Activated CD4-positive, CD25-positive, alpha-beta regulatory T cell treated with anti-CD3 and anti-CD28 coated beads, Interleukin-2, amount 50 U/mL, for 16 hours (primary cell): ENCODE measurements around the gene ANXA8.

Source experiments
- DNase-seq: peaks from one replicate; pipeline ENCODE4 v3.0.0-alpha.2; 2020; ENCODE audit warnings: low read depth, low spot score

ANXA8 gene

DNA sequence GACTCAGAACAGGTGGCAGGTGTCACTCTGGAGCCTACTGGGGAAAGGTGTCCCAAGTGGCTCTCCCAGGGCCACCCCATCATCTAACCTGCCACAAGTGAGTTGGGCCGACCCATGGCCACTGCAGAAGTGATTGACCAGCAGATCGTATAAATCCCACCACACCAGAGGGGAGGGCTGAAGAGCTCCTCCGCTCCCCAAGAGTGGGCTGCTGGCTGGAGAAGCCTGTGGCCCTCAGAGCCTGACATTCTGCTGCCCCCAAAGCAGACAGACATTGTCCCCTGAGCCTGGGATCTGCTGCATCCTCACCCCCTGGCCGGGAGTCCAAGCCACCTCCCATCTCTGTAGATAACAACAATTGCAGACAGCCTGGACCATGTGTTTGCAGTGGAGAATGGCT, 36.7 kb downstream of the ANXA8 start:
- no peak for DNase-seq

DNA sequence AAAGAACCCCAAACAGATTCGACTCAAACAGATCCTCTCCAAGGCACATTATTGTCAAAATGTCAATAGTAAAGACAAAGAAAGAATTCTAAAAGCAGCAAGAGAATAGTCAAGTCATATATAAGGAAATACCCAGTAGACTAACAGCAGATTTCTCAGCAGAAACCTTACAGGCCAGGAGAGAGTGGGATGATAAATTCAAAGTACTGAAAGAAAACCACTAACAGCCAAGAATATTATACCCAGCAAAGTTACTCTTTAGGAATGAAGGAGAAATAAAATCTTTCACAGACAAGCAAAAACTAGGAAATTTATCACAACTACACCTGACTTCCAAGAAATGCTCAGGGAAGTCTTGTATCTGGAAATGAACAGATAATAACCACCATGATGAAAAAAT, 38.2 kb downstream of the ANXA8 start:
- DNase-seq: no peak

GRCh38 chr10:47444047-47444446, 39.9 kb downstream of the ANXA8 start:
- no peak for DNase-seq

DNA sequence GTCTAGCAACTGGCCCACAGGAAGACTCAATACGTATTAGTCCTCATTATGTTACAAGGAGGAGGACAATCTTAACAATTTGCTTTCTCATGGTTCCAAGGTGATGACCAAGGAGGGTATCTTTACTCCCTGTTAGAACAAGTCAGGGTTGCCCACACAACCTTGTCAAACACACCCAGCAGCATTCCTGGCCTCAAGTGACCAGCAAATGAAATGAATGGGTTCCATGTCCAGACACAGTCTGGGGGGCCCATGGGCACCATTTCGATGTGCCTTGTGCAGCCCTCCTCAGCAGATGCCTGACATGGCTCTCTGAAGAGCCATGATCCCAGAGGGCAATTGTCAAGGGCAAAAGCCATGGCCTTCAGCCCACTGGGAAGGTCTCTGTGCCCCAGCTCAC, 40.8 kb downstream of the ANXA8 start:
- no peak for DNase-seq

DNA sequence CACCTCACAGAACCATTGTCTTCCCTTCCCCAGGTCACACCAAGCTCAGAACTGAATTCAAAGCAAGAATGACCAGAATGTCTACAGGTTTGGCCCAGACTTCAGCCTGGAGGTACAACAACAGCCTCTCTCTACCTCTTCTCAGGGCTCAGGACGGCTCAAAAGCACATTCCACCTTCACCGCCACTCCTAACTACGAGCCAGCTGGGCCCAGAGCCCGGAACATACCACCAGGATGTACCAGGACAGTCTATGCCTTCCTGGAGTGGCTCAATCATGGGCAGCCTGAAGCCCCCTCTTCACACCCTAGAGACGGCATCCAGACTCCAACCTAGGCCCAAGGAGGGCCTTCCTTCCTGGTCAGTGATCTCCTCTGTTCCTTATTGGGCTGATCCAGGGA, 41.6 kb downstream of the ANXA8 start:
- DNase-seq: no peak

DNA sequence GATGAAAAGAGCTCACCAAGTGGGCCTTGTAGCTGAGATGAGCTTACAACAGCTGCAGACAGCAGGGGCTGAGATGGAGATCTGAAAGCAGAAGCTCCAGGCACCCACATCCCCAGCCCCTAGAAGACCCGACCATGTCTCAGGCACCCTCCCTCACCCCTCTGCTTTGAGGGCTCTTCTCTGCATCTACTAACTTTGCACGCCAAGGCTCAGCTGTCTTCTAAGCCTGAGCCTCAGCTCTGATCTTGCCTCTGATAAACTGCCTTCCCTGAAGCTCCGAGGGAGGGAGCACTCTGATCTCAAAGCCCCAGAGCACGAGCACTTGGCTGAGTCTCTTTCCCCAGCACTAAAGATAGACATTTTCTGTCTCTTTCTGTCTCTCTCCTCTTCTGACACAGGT, 42.0 kb downstream of the ANXA8 start:
- no peak for DNase-seq

DNA sequence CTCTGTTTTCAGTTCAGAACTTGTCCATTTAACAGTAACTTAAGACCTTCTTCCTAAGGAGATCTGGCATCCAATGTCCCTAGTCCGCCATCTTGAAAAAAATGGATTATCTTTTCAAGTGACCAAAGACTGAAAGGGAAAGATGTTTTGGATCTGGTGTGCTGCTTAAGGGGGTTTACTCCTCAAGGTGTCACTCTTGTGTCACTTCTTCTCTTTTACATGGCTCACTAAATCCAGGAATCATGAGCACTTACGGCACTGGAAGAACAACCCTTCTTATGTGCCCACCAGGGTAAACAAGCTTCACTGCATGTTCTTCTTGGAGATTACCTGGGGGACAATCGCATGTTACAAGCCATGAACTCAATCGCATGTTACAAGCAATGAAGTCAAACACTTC, 43.7 kb downstream of the ANXA8 start:
- DNase-seq: no peak

DNA sequence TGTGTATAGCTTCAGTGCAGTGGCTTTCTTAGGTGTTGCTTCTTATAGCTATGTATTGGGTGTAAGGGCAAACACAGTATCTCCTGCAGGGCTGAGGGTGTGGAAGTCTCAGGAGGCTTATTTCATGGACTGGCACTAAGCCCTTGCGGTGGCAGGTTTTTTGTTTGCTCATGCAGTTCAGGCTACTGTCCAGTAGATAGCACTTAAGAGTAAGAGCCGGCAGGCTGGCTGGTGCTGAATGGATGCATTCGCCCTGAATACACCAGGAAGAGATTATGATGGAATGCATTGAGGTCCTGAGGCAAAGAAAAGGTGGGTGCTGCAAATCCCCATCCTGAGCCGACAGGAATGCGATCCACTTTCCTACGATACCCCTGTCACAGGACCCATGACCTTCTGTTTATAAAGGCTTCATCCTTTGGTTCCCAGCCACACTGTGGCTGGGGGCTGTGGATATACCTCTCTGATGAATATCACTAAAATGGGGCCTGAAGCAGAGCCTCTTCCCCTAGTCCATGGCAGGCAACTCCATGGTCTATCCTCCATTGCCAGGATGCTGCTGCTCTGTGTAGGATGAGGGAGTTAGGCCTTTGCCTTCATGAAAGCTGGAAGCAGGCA, 44.9 kb downstream of the ANXA8 start:
- DNase-seq: no peak

DNA sequence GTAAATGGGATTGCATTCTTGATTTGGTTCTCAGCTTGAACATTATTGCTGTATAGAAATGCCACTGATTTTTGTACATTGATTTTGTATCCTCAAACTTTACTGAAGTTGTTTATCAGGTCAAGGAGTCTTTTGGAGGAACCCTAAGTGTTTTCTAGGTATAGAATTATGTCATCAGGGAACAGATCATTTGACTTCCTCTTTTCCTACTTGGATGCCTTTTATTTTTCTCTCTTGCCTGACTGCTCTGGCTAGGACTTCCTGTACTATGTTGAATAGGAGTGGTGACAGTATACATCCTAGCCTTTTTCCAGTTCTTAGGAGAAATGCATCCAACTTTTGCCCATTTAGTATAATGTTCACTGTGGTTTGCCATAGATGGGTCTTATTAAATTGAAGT, 48.8 kb downstream of the ANXA8 start:
- DNase-seq: no peak

GRCh38 chr10:47425813-47426419, 58.0 kb downstream of the ANXA8 start:
- DNase-seq: no peak

- no peak for DNase-seq
Observed at GRCh38 chr10:47424231-47424630, 59.7 kb downstream of the ANXA8 start.

GRCh38 chr10:47423476-47423875, 60.4 kb downstream of the ANXA8 start:
- DNase-seq: no peak

DNA sequence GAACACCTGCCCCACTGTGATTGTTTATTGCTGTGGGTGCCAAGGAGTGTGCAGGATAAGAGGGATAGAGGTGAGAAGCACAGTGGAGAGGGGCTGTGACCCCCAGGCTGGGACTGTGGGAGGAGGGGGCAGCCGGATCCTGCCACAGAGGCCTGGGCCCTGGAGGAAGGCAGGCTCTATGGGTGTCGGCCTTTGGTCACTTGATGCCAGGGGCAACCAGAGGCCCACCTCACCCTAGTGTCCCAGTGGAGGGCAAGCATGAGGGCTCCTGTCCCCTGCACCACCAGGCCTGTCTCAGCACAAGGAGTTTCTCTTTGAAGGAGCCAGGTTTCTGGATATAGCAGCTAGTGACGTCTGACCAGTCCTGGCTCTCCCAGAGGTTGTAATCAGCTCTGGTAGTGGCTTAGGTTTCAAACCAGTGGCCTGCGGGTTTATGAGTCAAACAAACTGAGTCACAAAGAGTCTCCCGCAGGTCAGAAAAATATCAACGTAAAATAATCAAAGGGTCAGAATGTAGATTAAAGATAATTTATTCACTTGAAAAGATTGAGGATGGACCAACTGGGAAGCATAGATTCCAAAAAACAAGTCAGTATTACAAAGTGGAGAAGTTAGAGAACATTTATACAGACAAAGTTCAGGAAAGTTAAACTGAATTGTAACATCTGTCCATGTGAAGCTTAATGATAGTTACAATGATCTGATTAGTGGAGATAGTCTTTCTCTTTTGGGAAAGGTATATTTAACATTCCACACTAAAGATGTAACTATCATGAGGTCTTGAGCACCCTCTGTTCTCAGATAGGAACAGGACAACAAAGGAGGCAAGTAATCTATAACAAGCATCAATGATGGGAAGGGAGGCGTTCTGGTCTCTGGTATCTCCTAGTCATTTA, 62.6 kb downstream of the ANXA8 start:
- no peak for DNase-seq

- no peak for DNase-seq
Observed at GRCh38 chr10:47420305-47421056, 63.4 kb downstream of the ANXA8 start.

GRCh38 chr10:47419421-47419820, 64.5 kb downstream of the ANXA8 start:
- no peak for DNase-seq

GRCh38 chr10:47418966-47419365, 64.9 kb downstream of the ANXA8 start:
- DNase-seq: no peak

DNA sequence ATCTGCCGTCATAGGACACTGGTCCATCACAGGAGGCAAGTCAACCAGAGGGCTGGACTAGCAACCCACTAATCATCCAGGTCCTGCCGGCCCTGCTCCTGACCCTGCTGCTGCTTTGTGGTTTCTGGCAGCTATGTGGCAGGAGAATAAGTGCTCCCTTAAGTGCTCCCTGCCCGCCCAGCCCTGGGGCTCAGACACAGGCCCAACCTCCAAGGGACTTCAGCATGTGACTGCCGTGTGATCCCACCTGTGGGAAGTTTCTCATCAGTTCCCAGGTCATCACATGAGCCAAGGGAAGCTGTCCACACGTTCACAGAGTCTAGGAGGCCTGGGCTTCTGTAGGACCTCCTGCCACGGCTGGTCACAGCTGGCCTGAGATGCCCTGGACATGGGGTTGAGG, 65.6 kb downstream of the ANXA8 start:
- DNase-seq: no peak
